Measurements from ENCODE around the gene SERPINA4.

The SERPINA4 gene

DNA sequence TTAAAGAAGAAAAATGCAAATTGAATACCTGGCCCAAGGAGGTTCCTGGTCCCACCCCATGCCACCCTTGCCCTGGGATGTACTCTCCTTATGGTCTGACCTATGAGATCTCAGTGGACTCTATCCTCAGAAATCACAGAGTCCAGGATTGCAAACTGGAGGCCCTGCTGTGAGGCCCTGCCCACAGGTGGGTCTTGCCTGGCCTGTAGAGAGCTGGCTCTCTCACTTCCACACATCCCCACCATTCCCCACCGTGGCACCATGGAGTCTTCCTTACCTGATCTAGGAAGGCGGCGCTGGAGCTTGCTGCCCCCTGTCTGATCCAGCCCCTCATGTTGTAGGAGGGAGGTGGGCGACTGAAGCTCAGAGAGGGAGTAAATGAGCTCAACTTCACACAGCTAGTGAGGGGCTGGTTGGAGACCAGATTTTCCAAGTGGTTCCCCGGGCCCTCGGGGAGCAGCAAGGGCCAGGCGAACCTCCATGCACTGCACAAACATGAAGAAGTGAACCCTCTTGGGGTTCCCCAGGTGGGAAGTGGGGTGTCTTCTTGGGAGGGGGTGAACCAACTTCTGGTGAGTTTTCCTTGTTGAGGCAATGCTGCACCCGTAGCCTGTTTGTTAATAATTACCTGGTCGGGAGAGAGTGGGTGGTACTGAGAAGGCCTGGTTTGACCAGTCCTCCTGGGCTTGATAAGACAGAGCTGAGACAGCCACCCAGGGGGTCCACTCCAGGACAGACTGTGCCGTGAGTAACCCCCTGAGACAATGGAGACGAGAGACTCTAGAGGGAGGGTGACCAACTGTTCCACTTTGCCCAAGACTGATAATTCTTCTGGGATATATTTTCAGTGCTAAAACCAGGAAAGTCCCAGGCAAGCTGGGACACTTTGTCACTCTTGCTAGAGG lies at the start of gene SERPINA4:
Gene SERPINA4 (plus strand): TSS at position 692 of the 905 bp plus-strand sequence. CDS start 2,041 bp downstream, outside the sequence.
- Histone ChIP-seq H3K4me1 (ENCODE audit: control insufficient read depth, insufficient read depth, low read length) (no peaks in the 10 kb centered on the region), H3K9me3 (ENCODE audit: control insufficient read depth in 2 of 2, low read length in 2 of 2) (peaks cover 6 to 10% of the 10 kb centered on the region in 2 donors), H3K4me3 (ENCODE audit: low read length in 2 of 2) (no peak within 1 kb of the TSS)

GRCh38 chr14:94514351-94514750 lies 46.9 kb upstream of the SERPINA4 start:
- Histone ChIP-seq H3K9me3 (ENCODE audit: control insufficient read depth in 2 of 2, low read length in 2 of 2) (no peaks in the 10 kb centered on the region), H3K27ac (ENCODE audit: low read length) (no peak overlapping the region), H3K36me3 (ENCODE audit: control insufficient read depth in 2 of 2, insufficient read depth in 2 of 2, low read length in 2 of 2) (no peaks in the 10 kb centered on the region), H3K9ac (ENCODE audit: low read length in 2 of 2) (no peak overlapping the region), H3K27me3 (ENCODE audit: control insufficient read depth in 1 of 2, insufficient read depth in 2 of 2, low read length in 2 of 2) (peaks cover 0 to 5% of the 10 kb centered on the region in 2 donors), H3K4me3 (ENCODE audit: low read length in 2 of 2) (no peak overlapping the region), H3K4me1 (ENCODE audit: control insufficient read depth, insufficient read depth, low read length) (no peaks in the 10 kb centered on the region)

More for the DNA sequence above, at the start of gene SERPINA4:
- Histone ChIP-seq H3K27ac (ENCODE audit: low read length) (no peak within 1 kb of the TSS), H3K27me3 (ENCODE audit: control insufficient read depth in 1 of 2, insufficient read depth in 2 of 2, low read length in 2 of 2) (no peaks in the 10 kb centered on the region), H3K36me3 (ENCODE audit: control insufficient read depth in 2 of 2, insufficient read depth in 2 of 2, low read length in 2 of 2) (no peaks in the 10 kb centered on the region), H3K9ac (ENCODE audit: low read length in 2 of 2) (no peak within 1 kb of the TSS)

- H3K27ac ChIP-seq (ENCODE audit: low read length) = no peak overlapping the region
- no peak overlapping the region for H3K9ac ChIP-seq (ENCODE audit: low read length in 2 of 2)
- H3K4me3 ChIP-seq (ENCODE audit: low read length in 2 of 2) = no peak overlapping the region
- no peaks in the 10 kb centered on the region for H3K9me3 ChIP-seq (ENCODE audit: control insufficient read depth in 2 of 2, low read length in 2 of 2)
- H3K36me3 ChIP-seq (ENCODE audit: control insufficient read depth in 2 of 2, insufficient read depth in 2 of 2, low read length in 2 of 2) = no peaks in the 10 kb centered on the region
- H3K27me3 ChIP-seq (ENCODE audit: control insufficient read depth in 1 of 2, insufficient read depth in 2 of 2, low read length in 2 of 2) = peaks cover 0 to 5% of the 10 kb centered on the region in 2 donors
- H3K4me1 ChIP-seq (ENCODE audit: control insufficient read depth, insufficient read depth, low read length) = no peaks in the 10 kb centered on the region
These were observed 45.8 kb upstream of the SERPINA4 start for GRCh38 chr14:94515426-94515825.

GRCh38 chr14:94515856-94516255 lies 45.4 kb upstream of the SERPINA4 start:
- peaks cover 0 to 5% of the 10 kb centered on the region in 2 donors for H3K27me3 ChIP-seq (ENCODE audit: control insufficient read depth in 1 of 2, insufficient read depth in 2 of 2, low read length in 2 of 2)
- H3K9ac ChIP-seq (ENCODE audit: low read length in 2 of 2) = no peak overlapping the region
- no peaks in the 10 kb centered on the region for H3K9me3 ChIP-seq (ENCODE audit: control insufficient read depth in 2 of 2, low read length in 2 of 2)
- no peak overlapping the region for H3K27ac ChIP-seq (ENCODE audit: low read length)
- no peak overlapping the region for H3K4me3 ChIP-seq (ENCODE audit: low read length in 2 of 2)
- H3K4me1 ChIP-seq (ENCODE audit: control insufficient read depth, insufficient read depth, low read length) = no peaks in the 10 kb centered on the region
- H3K36me3 ChIP-seq (ENCODE audit: control insufficient read depth in 2 of 2, insufficient read depth in 2 of 2, low read length in 2 of 2) = no peaks in the 10 kb centered on the region

DNA sequence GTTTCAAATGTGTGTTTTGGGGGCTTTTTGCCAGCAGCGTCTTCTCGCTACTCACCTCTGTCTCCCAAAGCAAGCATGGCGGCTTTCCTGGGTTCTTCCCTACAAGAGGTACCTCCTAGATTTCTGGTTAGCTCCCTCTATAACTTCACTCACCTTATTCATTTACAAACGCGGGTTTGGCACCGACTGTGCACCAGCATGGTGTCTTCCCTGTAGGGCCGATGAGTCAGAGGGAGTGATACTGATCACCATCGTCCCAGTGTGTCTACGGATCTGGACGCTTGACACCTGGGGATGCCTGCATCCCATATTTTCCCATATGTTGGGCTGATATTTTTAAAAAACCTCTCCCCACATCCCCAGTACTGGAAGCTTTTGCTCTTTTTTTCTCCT lies 44.0 kb upstream of the SERPINA4 start:
- H3K36me3 ChIP-seq (ENCODE audit: control insufficient read depth in 2 of 2, insufficient read depth in 2 of 2, low read length in 2 of 2) = no peaks in the 10 kb centered on the region
- H3K27ac ChIP-seq (ENCODE audit: low read length) = no peak overlapping the region
- H3K4me1 ChIP-seq (ENCODE audit: control insufficient read depth, insufficient read depth, low read length) = no peaks in the 10 kb centered on the region
- peaks cover 0 to 5% of the 10 kb centered on the region in 2 donors for H3K27me3 ChIP-seq (ENCODE audit: control insufficient read depth in 1 of 2, insufficient read depth in 2 of 2, low read length in 2 of 2)
- no peak overlapping the region for H3K4me3 ChIP-seq (ENCODE audit: low read length in 2 of 2)
- H3K9me3 ChIP-seq (ENCODE audit: control insufficient read depth in 2 of 2, low read length in 2 of 2) = no peaks in the 10 kb centered on the region
- H3K9ac ChIP-seq (ENCODE audit: low read length in 2 of 2) = no peak overlapping the region

- no peaks in the 10 kb centered on the region for H3K4me1 ChIP-seq (ENCODE audit: control insufficient read depth, insufficient read depth, low read length)
- H3K9ac ChIP-seq (ENCODE audit: low read length in 2 of 2) = no peak overlapping the region
- no peaks in the 10 kb centered on the region for H3K9me3 ChIP-seq (ENCODE audit: control insufficient read depth in 2 of 2, low read length in 2 of 2)
- no peak overlapping the region for H3K4me3 ChIP-seq (ENCODE audit: low read length in 2 of 2)
- no peaks in the 10 kb centered on the region for H3K36me3 ChIP-seq (ENCODE audit: control insufficient read depth in 2 of 2, insufficient read depth in 2 of 2, low read length in 2 of 2)
- no peak overlapping the region for H3K27ac ChIP-seq (ENCODE audit: low read length)
- H3K27me3 ChIP-seq (ENCODE audit: control insufficient read depth in 1 of 2, insufficient read depth in 2 of 2, low read length in 2 of 2) = peaks cover 0 to 5% of the 10 kb centered on the region in 2 donors
These were observed 43.5 kb upstream of the SERPINA4 start for GRCh38 chr14:94517641-94518257.

- Histone ChIP-seq H3K4me1 (ENCODE audit: control insufficient read depth, insufficient read depth, low read length) (no peaks in the 10 kb centered on the region), H3K27me3 (ENCODE audit: control insufficient read depth in 1 of 2, insufficient read depth in 2 of 2, low read length in 2 of 2) (peaks cover 0 to 6% of the 10 kb centered on the region in 2 donors), H3K4me3 (ENCODE audit: low read length in 2 of 2) (no peak overlapping the region), H3K36me3 (ENCODE audit: control insufficient read depth in 2 of 2, insufficient read depth in 2 of 2, low read length in 2 of 2) (no peaks in the 10 kb centered on the region), H3K27ac (ENCODE audit: low read length) (no peak overlapping the region), H3K9me3 (ENCODE audit: control insufficient read depth in 2 of 2, low read length in 2 of 2) (peaks cover 0 to 2% of the 10 kb centered on the region in 2 donors), H3K9ac (ENCODE audit: low read length in 2 of 2) (no peak overlapping the region)
These were observed 39.7 kb upstream of the SERPINA4 start for GRCh38 chr14:94521375-94522114.

DNA sequence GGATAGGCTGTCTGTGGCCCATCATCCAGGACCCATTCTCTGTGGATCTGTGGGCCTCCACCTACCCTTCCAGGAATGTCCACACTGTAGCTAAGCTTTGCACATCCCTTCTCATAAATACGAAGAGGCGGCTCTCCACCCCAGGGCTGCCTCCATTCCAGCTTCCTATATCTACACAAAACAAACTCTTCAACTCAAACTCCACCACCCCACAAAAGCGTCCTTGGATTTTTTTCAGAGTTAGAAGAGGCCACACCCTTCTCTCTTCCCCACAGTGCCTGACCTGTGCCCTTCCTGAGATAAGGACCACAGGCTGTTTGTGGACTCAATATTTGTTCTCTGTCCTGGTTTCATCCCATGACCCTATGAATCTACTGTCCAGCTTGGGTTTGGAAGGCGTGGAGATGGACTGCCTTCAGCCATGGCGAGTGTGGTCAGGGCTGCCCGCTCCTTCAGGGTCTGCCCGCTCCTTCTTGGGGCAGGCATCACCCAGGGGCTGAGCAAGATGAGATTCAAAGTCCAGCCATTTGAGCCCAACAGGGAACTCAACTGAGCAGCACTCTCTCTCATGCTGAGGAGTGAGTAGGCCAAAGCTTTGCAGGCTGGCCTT lies 39.0 kb upstream of the SERPINA4 start:
- H3K4me3 ChIP-seq (ENCODE audit: low read length in 2 of 2) = no peak overlapping the region
- H3K27me3 ChIP-seq (ENCODE audit: control insufficient read depth in 1 of 2, insufficient read depth in 2 of 2, low read length in 2 of 2) = peaks cover 0 to 3% of the 10 kb centered on the region in 2 donors
- H3K36me3 ChIP-seq (ENCODE audit: control insufficient read depth in 2 of 2, insufficient read depth in 2 of 2, low read length in 2 of 2) = no peaks in the 10 kb centered on the region
- H3K27ac ChIP-seq (ENCODE audit: low read length) = no peak overlapping the region
- peaks cover 0 to 5% of the 10 kb centered on the region in 2 donors for H3K9me3 ChIP-seq (ENCODE audit: control insufficient read depth in 2 of 2, low read length in 2 of 2)
- H3K4me1 ChIP-seq (ENCODE audit: control insufficient read depth, insufficient read depth, low read length) = no peaks in the 10 kb centered on the region
- no peak overlapping the region for H3K9ac ChIP-seq (ENCODE audit: low read length in 2 of 2)

DNA sequence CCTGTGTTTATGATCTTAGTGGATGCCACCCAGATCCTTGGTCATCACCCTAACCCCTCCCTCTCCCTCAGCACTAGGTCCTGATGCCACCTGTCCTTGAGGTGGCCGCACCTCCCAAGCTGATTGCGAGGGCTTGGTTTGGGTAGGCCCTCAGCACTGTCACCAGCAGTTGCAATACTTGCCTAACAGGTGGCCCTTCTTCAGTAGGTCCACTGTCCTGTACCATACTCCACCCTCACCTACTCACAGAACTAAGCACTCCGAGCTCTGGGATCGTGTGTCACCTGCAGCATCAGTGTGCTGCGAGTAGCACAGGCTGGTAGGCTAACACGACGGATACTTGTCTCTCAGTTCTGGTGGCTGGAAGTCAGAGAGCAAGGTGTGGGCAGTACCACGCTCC lies 38.0 kb upstream of the SERPINA4 start:
- Histone ChIP-seq H3K4me3 (ENCODE audit: low read length in 2 of 2) (no peak overlapping the region), H3K9me3 (ENCODE audit: control insufficient read depth in 2 of 2, low read length in 2 of 2) (peaks cover 0 to 5% of the 10 kb centered on the region in 2 donors), H3K4me1 (ENCODE audit: control insufficient read depth, insufficient read depth, low read length) (no peaks in the 10 kb centered on the region), H3K27ac (ENCODE audit: low read length) (no peak overlapping the region), H3K36me3 (ENCODE audit: control insufficient read depth in 2 of 2, insufficient read depth in 2 of 2, low read length in 2 of 2) (no peaks in the 10 kb centered on the region), H3K27me3 (ENCODE audit: control insufficient read depth in 1 of 2, insufficient read depth in 2 of 2, low read length in 2 of 2) (peaks cover 0 to 3% of the 10 kb centered on the region in 2 donors), H3K9ac (ENCODE audit: low read length in 2 of 2) (no peak overlapping the region)

DNA sequence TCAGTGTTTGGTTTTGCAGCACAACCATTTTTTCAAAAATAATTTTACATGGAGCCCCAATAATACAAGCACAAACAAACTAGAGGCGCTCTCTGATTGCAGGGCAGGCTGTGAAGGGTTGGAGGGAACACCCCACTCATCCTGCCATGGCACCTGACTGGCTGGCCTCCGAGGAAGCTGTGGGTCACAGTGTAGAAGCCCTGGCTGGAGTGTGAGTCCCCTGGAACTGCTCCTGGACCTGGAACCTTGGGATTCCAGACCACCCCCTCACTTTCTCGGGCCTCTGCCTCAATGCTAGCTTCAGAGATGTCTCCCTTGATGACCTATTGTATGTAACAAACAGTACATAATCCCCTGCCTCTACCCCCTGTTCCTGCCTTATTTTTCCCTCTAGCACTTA lies 37.1 kb upstream of the SERPINA4 start:
- no peak overlapping the region for H3K27ac ChIP-seq (ENCODE audit: low read length)

More for the DNA sequence above, 37.1 kb upstream of the SERPINA4 start:
- Histone ChIP-seq H3K4me1 (ENCODE audit: control insufficient read depth, insufficient read depth, low read length) (no peaks in the 10 kb centered on the region), H3K4me3 (ENCODE audit: low read length in 2 of 2) (no peak overlapping the region), H3K9ac (ENCODE audit: low read length in 2 of 2) (no peak overlapping the region), H3K36me3 (ENCODE audit: control insufficient read depth in 2 of 2, insufficient read depth in 2 of 2, low read length in 2 of 2) (no peaks in the 10 kb centered on the region), H3K9me3 (ENCODE audit: control insufficient read depth in 2 of 2, low read length in 2 of 2) (peaks cover 0 to 5% of the 10 kb centered on the region in 2 donors), H3K27me3 (ENCODE audit: control insufficient read depth in 1 of 2, insufficient read depth in 2 of 2, low read length in 2 of 2) (peaks cover 0 to 3% of the 10 kb centered on the region in 2 donors)

All from stomach smooth muscle (tissue), 2 donors.